HepG2 (cell line): ENCODE measurements around the gene HIGD1A. TPM values are rescaled to one million over a fixed set of nuclear protein-coding genes. Genes with fewer than 3 reads are reported as not detected.

ENCODE experiments used
- ATAC-seq: fragments of 200-7000 bp; cut with Tn5 transposase; 3 replicates; pipeline ENCODE4 v1.9.1; 2020; ENCODE audit warnings: mild to moderate bottlenecking, moderate library complexity
- BruUV-seq: library from RNA; stranded (reverse); fragments of 400-500 nt; replicated peaks from 2 replicates; lab custom pipeline; 2021; lab: Mats Ljungman, UMichigan
- CTCF ChIA-PET: fragments of 300-600 bp; formaldehyde crosslinking; extraction: SDS; loops from one replicate; lab custom pipeline; 2021; ENCODE audit warnings: low total read pairs, inconsistent platforms, low intra/inter-chr PET ratio; lab: Yijun Ruan, JAX
- POLR2A ChIA-PET: fragments of 350-600 bp; sonication (Branson Sonifier 250); formaldehyde crosslinking; loops from one replicate; lab custom pipeline; 2020; ENCODE audit warnings: antibody characterized with exemption, inconsistent platforms; lab: Yijun Ruan, JAX
- DNase-seq: peaks from one replicate; pipeline ENCODE4 v3.0.0-alpha.2; 2015; ENCODE audit warnings: low spot score
- FAIRE-seq: peaks from 3 replicates; lab custom pipeline; 2011; peaks lifted over from hg19 to GRCh38; lab: Jason Lieb, UNC
- H2AFZ ChIP-seq: one replicate; pipeline ENCODE4 v1.6.1; 2011; ENCODE audit warnings: low read length, inconsistent platforms
- H3K27ac ChIP-seq: fragments of 300-600 bp; 3 replicates; pipeline ENCODE4 v1.8.0; 2011; ENCODE audit warnings: mixed run types, mild to moderate bottlenecking, mixed read lengths, low read length, inconsistent platforms; ENCODE audit not compliant: insufficient read depth; ENCODE audit errors: extremely low read length
- H3K27me3 ChIP-seq, 2 experiments: fragments of 200-600 bp in 1 of 2; 2 replicates in 1 of 2; 3 replicates in 1 of 2; pipeline versions ENCODE4 v1.6.0 to v1.8.0; 2011; ENCODE audit warnings: low read length in 2 of 2, mild to moderate bottlenecking in 2 of 2, moderate library complexity in 2 of 2, inconsistent platforms in 1 of 2; ENCODE audit not compliant: insufficient read depth in 2 of 2, control insufficient read depth in 1 of 2
- H3K36me3 ChIP-seq, 2 experiments: fragments of 200-600 bp in 1 of 2; replicated peaks in 1 of 2; 2 replicates in 1 of 2; 3 replicates in 1 of 2; pipeline versions ENCODE4 v1.5.1 to v1.8.0; 2011; ENCODE audit warnings: low read length in 2 of 2, inconsistent platforms in 1 of 2; ENCODE audit not compliant: insufficient read depth in 2 of 2, control insufficient read depth in 1 of 2
- H3K4me1 ChIP-seq: 2 replicates; pipeline ENCODE4 v1.5.1; 2012; ENCODE audit warnings: low read length, inconsistent platforms; ENCODE audit not compliant: insufficient read depth
- H3K4me2 ChIP-seq: 2 replicates; pipeline ENCODE4 v1.6.0; 2011; ENCODE audit warnings: low read depth, low read length, inconsistent platforms
- H3K4me3 ChIP-seq, 3 experiments: fragments of 200-600 bp in 1 of 3; sonication (generic), shearing (Covaris generic) in 1 of 3; replicated peaks in 1 of 3; 2 replicates each; pipeline ENCODE4 v1.5.1; 2011 to 2016; ENCODE audit warnings: low read length in 3 of 3, inconsistent platforms in 2 of 3, low read depth in 2 of 3, mild to moderate bottlenecking in 2 of 3, control low read depth in 1 of 3, mixed read lengths in 1 of 3; ENCODE audit not compliant: insufficient read depth in 1 of 3
- H3K79me2 ChIP-seq: one replicate; pipeline ENCODE4 v1.6.1; 2011; ENCODE audit warnings: low read length, inconsistent platforms; ENCODE audit not compliant: insufficient read depth
- H3K9ac ChIP-seq: 2 replicates; pipeline ENCODE4 v1.6.0; 2011; ENCODE audit warnings: mild to moderate bottlenecking, low read depth, low read length, inconsistent platforms; ENCODE audit not compliant: insufficient read depth
- H3K9me3 ChIP-seq: 2 replicates; pipeline ENCODE4 v1.5.1; 2012; ENCODE audit warnings: mild to moderate bottlenecking, low read length
- H4K20me1 ChIP-seq: 2 replicates; pipeline ENCODE4 v1.6.0; 2011; ENCODE audit warnings: inconsistent platforms, mild to moderate bottlenecking, low read length, moderate library complexity; ENCODE audit not compliant: insufficient read depth
- CEBPZ ChIP-seq: IDR thresholded peaks from 2 replicates; pipeline ENCODE4 v1.6.1; 2012; ENCODE audit warnings: low read length, improper control_type of control experiment
- DDIT3 ChIP-seq: sonication (generic); formaldehyde crosslinking; IDR thresholded peaks from 2 replicates; pipeline ENCODE4 v1.4.0; 2020; ENCODE audit warnings: mild to moderate bottlenecking, missing genetic modification reagents
- FOXK1 ChIP-seq: sonication (generic); formaldehyde crosslinking; IDR thresholded peaks from 2 replicates; pipeline ENCODE4 v1.4.0; 2020; ENCODE audit warnings: low read depth, missing genetic modification reagents, borderline replicate concordance
- FOXP4 ChIP-seq: sonication (generic); formaldehyde crosslinking; IDR thresholded peaks from 2 replicates; pipeline ENCODE4 v1.4.0; 2020; ENCODE audit warnings: missing genetic modification reagents
- KLF12 ChIP-seq: sonication (generic); formaldehyde crosslinking; IDR thresholded peaks from 2 replicates; pipeline ENCODE4 v1.4.0; 2020; ENCODE audit warnings: missing genetic modification reagents, borderline replicate concordance
- NCOA5 ChIP-seq: sonication (generic); formaldehyde crosslinking; IDR thresholded peaks from 2 replicates; pipeline ENCODE4 v1.4.0; 2020; ENCODE audit warnings: missing genetic modification reagents
- NFRKB ChIP-seq: fragments of 450-650 bp; IDR thresholded peaks from 2 replicates; pipeline ENCODE4 v1.6.1; 2017
- NPAS2 ChIP-seq: sonication (generic); formaldehyde crosslinking; IDR thresholded peaks from 2 replicates; pipeline ENCODE4 v1.8.0; 2022; ENCODE audit warnings: mild to moderate bottlenecking, missing genetic modification reagents, borderline replicate concordance
- SALL1 ChIP-seq: sonication (generic); formaldehyde crosslinking; IDR thresholded peaks from 2 replicates; pipeline ENCODE4 v1.8.0; 2022; ENCODE audit warnings: mild to moderate bottlenecking, missing genetic modification reagents
- ZFP82 ChIP-seq: sonication (generic); formaldehyde crosslinking; IDR thresholded peaks from 2 replicates; pipeline ENCODE4 v1.5.1; 2020; ENCODE audit warnings: mild to moderate bottlenecking, missing genetic modification reagents, borderline replicate concordance
- ZHX2 ChIP-seq, 2 experiments: sonication (generic) in 1 of 2; formaldehyde crosslinking in 1 of 2; IDR thresholded peaks; 2 replicates each; pipeline versions ENCODE4 v1.6.1 to v1.9.0; 2014 to 2022; ENCODE audit warnings: antibody characterized with exemption in 1 of 2, borderline replicate concordance in 1 of 2, inconsistent platforms in 1 of 2, low read depth in 1 of 2, missing genetic modification reagents in 1 of 2
- ZNF615 ChIP-seq: sonication (generic); formaldehyde crosslinking; IDR thresholded peaks from 2 replicates; pipeline ENCODE4 v1.5.0; 2020; ENCODE audit warnings: mild to moderate bottlenecking, missing genetic modification reagents, borderline replicate concordance
- WGBS: methylation state at CpG from one replicate; pipeline ENCODE4 v1.1.6; 2017; ENCODE audit warnings: low lambda C conversion rate; 5-methylcytosine and 5-hydroxymethylcytosine counted together
- in situ Hi-C: cut with HindIII; loops from 2 replicates; pipeline ENCODE4 v1.10.0; 2017; ENCODE audit warnings: low pct_unique_long_range_greater_than_20kb; ENCODE audit not compliant: extremely low pct_ligation_motif_present
- intact Hi-C: fragments of 100-400 bp; cut with micrococcal nuclease; formaldehyde crosslinking; loops from one replicate; pipeline ENCODE4 v1.10.0; 2022; ENCODE audit not compliant: unreplicated experiment
- polyA plus RNA-seq, 8 experiments: library from polyadenylated mRNA; depleted of rRNA in 3 of 8; stranded (reverse) in 7 of 8; unstranded in 1 of 8; fragments of >200 nt; fragmentation: Illumina TruSeq in 4 of 8; extraction: Trizol in 4 of 8; gene quantifications; 2 replicates each; pipeline versions ENCODE4 v1.2.1 to v1.2.3, GENCODE V29; 2011 to 2016; ENCODE audit warnings: low read depth in 4 of 8, missing spikeins in 1 of 8, mixed read lengths in 1 of 8; ENCODE audit not compliant: insufficient read depth in 1 of 8
- total RNA-seq, 5 experiments: library from RNA; depleted of rRNA; stranded (reverse); fragments of >200 nt; fragmentation: Illumina TruSeq; extraction: Trizol; gene quantifications; 2 replicates each; pipeline ENCODE4 v1.2.3, GENCODE V29; 2016; ENCODE audit warnings: low read depth in 1 of 5

Gene HIGD1A
- total and polyA plus RNA-seq, 2 of the 13 experiments (the other 11 are each of a cell fraction or from before 2014, with no cell fraction given), result 222 to 253 TPM

GRCh38 chr3:42814246-42814645 is 10.0 kb upstream of the HIGD1A start:
- ATAC-seq (no peak), FAIRE-seq (no peak), DNase-seq (no peak)
- Histone ChIP-seq H3K27me3 (no peaks in the 10 kb centered on the region), H4K20me1 (no peaks in the 10 kb centered on the region), H3K4me2 (no peak overlapping the region), H3K9me3 (no peaks in the 10 kb centered on the region), H3K4me3 (no peak overlapping the region), H3K4me1 (peaks cover 68% of the 10 kb centered on the region), H3K36me3 (no peaks in the 10 kb centered on the region), H3K27ac (no peak overlapping the region), H3K9ac (no peak overlapping the region), H2AFZ (no peak overlapping the region), H3K79me2 (no peaks in the 10 kb centered on the region)
- CTCF ChIA-PET, result no interaction called here
- in situ Hi-C loops (no loop called here), intact Hi-C loops (no loop called here)
- POLR2A ChIA-PET, result interaction anchor here (4.6 kb wide), 1 partner anchor 10 kb away, joined by 41 read pairs; the partner anchor contains the start of gene HIGD1A
- BruUV-seq, result no TSS peak
- WGBS, result 62% methylated on average over 5 of the region's 5 CpGs
- TF ChIP-seq FOXP4 (CRISPR knock-in tag) (no peak), ZHX2 (IDR thresholded peaks at IDR 0.05; ENCODE audit: low read depth) (no peak), ZHX2 (CRISPR knock-in tag; IDR thresholded peaks at IDR 0.05; ENCODE audit: borderline replicate concordance) (no peak), DDIT3 (CRISPR knock-in tag) (no peak), CEBPZ (no peak), NPAS2 (CRISPR knock-in tag) (no peak), NFRKB (no peak), FOXK1 (CRISPR knock-in tag) (no peak), SALL1 (CRISPR knock-in tag) (no peak), ZNF615 (CRISPR knock-in tag) (no peak), NCOA5 (no peak), KLF12 (CRISPR knock-in tag) (no peak), ZFP82 (CRISPR knock-in tag) (no peak)
